ENCODE measurements around the gene SACM1L. TPM values are rescaled to one million over a fixed set of nuclear protein-coding genes. Genes with fewer than 3 reads are reported as not detected.

The SACM1L gene
- total and polyA plus RNA-seq, 4 donors: 12.2 to 35.5 (median 20.5) TPM

GRCh38 chr3:45736707-45737106 is 47.5 kb downstream of the SACM1L start:
- no peaks in the 10 kb centered on the region for H3K27me3 ChIP-seq (ENCODE audit: control insufficient read depth in 4 of 4, insufficient read depth in 4 of 4, low read length in 3 of 4)
- no peak for DNase-seq (ENCODE audit: low spot score)
- no peak overlapping the region for H3K4me3 ChIP-seq (ENCODE audit: low read depth in 1 of 3, low read length in 3 of 3)
- H3K36me3 ChIP-seq (ENCODE audit: control insufficient read depth in 4 of 4, insufficient read depth in 3 of 4, low read depth in 1 of 4, low read length in 3 of 4): peaks cover 7 to 65% (median 48%) of the 10 kb centered on the region in 4 donors
- no peak overlapping the region for H3K9ac ChIP-seq (ENCODE audit: low read depth in 1 of 2, low read length in 2 of 2)
- H3K27ac ChIP-seq (ENCODE audit: low read depth in 1 of 2, low read length in 2 of 2): no peak overlapping the region
- peaks cover 0 to under 1% (median 0%) of the 10 kb centered on the region in 4 donors for H3K4me1 ChIP-seq (ENCODE audit: control insufficient read depth in 4 of 4, insufficient read depth in 4 of 4, low read length in 3 of 4)
- no peak for TF ChIP-seq REST (IDR thresholded peaks at IDR 0.05)
- no peak for TF ChIP-seq MAX (IDR thresholded peaks at IDR 0.05)
- no peak for TF ChIP-seq EGR1 (IDR thresholded peaks at IDR 0.05; ENCODE audit: low read depth in 2 of 2)
- no peak for TF ChIP-seq NR2F2 (IDR thresholded peaks at IDR 0.05)
- TF ChIP-seq FOXA2 (IDR thresholded peaks at IDR 0.05): no peak
- no peak for TF ChIP-seq HNF4G (IDR thresholded peaks at IDR 0.05)
- TF ChIP-seq HNF4A (conservative IDR thresholded peaks at IDR 0.05): no peak
- TF ChIP-seq CTCF (IDR thresholded peaks at IDR 0.05; ENCODE audit: low read depth, low read length, missing input control): no peak
- TF ChIP-seq ZBTB33 (IDR thresholded peaks at IDR 0.05): no peak
- TF ChIP-seq JUND (IDR thresholded peaks at IDR 0.05): no peak
- TF ChIP-seq YY1 (IDR thresholded peaks at IDR 0.05): no peak
- TF ChIP-seq TAF1 (conservative IDR thresholded peaks at IDR 0.05): no peak
- TF ChIP-seq ATF3 (IDR thresholded peaks at IDR 0.05): no peak
- TF ChIP-seq RXRA (IDR thresholded peaks at IDR 0.05): no peak
- TF ChIP-seq RAD21 (IDR thresholded peaks at IDR 0.05): no peak
- no peak for TF ChIP-seq GABPA (IDR thresholded peaks at IDR 0.05 in 1 of 2, conservative IDR thresholded peaks at IDR 0.05 in 1 of 2)
- TF ChIP-seq SP1 (IDR thresholded peaks at IDR 0.05): no peak
- no peaks in the 10 kb centered on the region for H3K9me3 ChIP-seq (ENCODE audit: control insufficient read depth in 4 of 4, low read length in 3 of 4)

Data from liver (tissue), 9 donors.